GM12878 (cell line): ENCODE measurements around the gene LIN7B. TPM values are rescaled to one million over a fixed set of nuclear protein-coding genes. Genes with fewer than 3 reads are reported as not detected.

Experiments used
- ATAC-seq: fragments of 200-7000 bp; cut with Tn5 transposase; 3 replicates; pipeline ENCODE4 v1.9.1; 2020; ENCODE audit warnings: mild to moderate bottlenecking, moderate library complexity
- BruUV-seq: library from RNA; stranded (reverse); fragments of 400-500 nt; replicated peaks from 2 replicates; lab custom pipeline; 2021; lab: Mats Ljungman, UMichigan
- CTCF ChIA-PET: fragments of 300-600 bp; sonication (Branson Sonifier 250); formaldehyde crosslinking; extraction: SDS; loops from one replicate; lab custom pipeline; 2021; ENCODE audit warnings: inconsistent platforms; lab: Yijun Ruan, JAX
- POLR2A ChIA-PET: fragments of 350-600 bp; formaldehyde crosslinking; extraction: SDS; loops from one replicate; lab custom pipeline; 2021; ENCODE audit warnings: inconsistent platforms; lab: Charles Lee
- RAD21 ChIA-PET: fragments of 300-600 bp; sonication (Branson Sonifier 250); formaldehyde crosslinking; loops from one replicate; lab custom pipeline; 2023; ENCODE audit warnings: antibody characterized with exemption; ENCODE audit not compliant: unreplicated experiment; lab: Charles Lee
- SMC1A ChIA-PET: fragments of 300-600 bp; sonication (Branson Sonifier 250); formaldehyde crosslinking; loops from one replicate; lab custom pipeline; 2023; ENCODE audit not compliant: unreplicated experiment, uncharacterized antibody; lab: Charles Lee
- DNase-seq: peaks from one replicate; pipeline ENCODE4 v3.0.0-alpha.2; 2011; ENCODE audit warnings: low read depth, low spot score
- FAIRE-seq: peaks from 3 replicates; lab custom pipeline; 2011; peaks lifted over from hg19 to GRCh38; lab: Jason Lieb, UNC
- H2AFZ ChIP-seq: 2 replicates; pipeline ENCODE4 v1.6.0; 2011; ENCODE audit warnings: low read depth, low read length, control low read depth; ENCODE audit not compliant: control insufficient read depth
- H3K27ac ChIP-seq: 2 replicates; pipeline ENCODE4 v1.5.1; 2011; ENCODE audit warnings: control low read depth; ENCODE audit not compliant: control insufficient read depth, insufficient read depth
- H3K27me3 ChIP-seq, 2 experiments: replicated peaks in 1 of 2; 2 replicates each; pipeline versions ENCODE4 v1.6.0 to v1.6.1; 2011; ENCODE audit warnings: low read length in 1 of 2; ENCODE audit not compliant: control insufficient read depth in 2 of 2, insufficient read depth in 2 of 2
- H3K36me3 ChIP-seq, 2 experiments: 2 replicates each; pipeline ENCODE4 v1.5.1; 2011; ENCODE audit warnings: low read length in 1 of 2; ENCODE audit not compliant: control insufficient read depth in 2 of 2, insufficient read depth in 2 of 2
- H3K4me1 ChIP-seq: 2 replicates; pipeline ENCODE4 v1.6.1; 2011; ENCODE audit warnings: mild to moderate bottlenecking, low read length, moderate library complexity, mixed read lengths; ENCODE audit not compliant: control insufficient read depth, insufficient read depth
- H3K4me2 ChIP-seq: 2 replicates; pipeline ENCODE4 v1.6.0; 2011; ENCODE audit warnings: control low read depth; ENCODE audit not compliant: control insufficient read depth, insufficient read depth
- H3K4me3 ChIP-seq: fragments of 200-600 bp; sonication (generic); 2 replicates; pipeline ENCODE4 v1.5.1; 2016
- H3K79me2 ChIP-seq: 2 replicates; pipeline ENCODE4 v1.6.0; 2011; ENCODE audit warnings: low read length; ENCODE audit not compliant: control insufficient read depth, insufficient read depth
- H3K9ac ChIP-seq: 2 replicates; pipeline ENCODE4 v1.8.0; 2011; ENCODE audit warnings: low read length, control low read depth, mixed read lengths; ENCODE audit not compliant: control insufficient read depth, insufficient read depth
- H3K9me3 ChIP-seq: replicated peaks from 3 replicates; pipeline ENCODE4 v1.5.1; 2011; ENCODE audit warnings: mild to moderate bottlenecking, low read length; ENCODE audit not compliant: control insufficient read depth, insufficient read depth
- H4K20me1 ChIP-seq: 2 replicates; pipeline ENCODE4 v1.6.0; 2011; ENCODE audit not compliant: control insufficient read depth, insufficient read depth
- ATF3 ChIP-seq: IDR thresholded peaks from 2 replicates; pipeline ENCODE4 v1.6.1; 2011; ENCODE audit warnings: low read depth, mild to moderate bottlenecking, low read length, moderate library complexity, borderline replicate concordance; ENCODE audit errors: extremely low read depth
- BRCA1 ChIP-seq: IDR thresholded peaks from 2 replicates; pipeline ENCODE4 v1.6.1; 2011; ENCODE audit warnings: low read depth, low read length, improper control_type of control experiment
- CREB1 ChIP-seq: IDR thresholded peaks from 2 replicates; pipeline ENCODE4 v1.6.1; 2012; ENCODE audit warnings: low read depth, mild to moderate bottlenecking, inconsistent platforms
- HDAC6 ChIP-seq: fragments of 200-600 bp; sonication (generic); IDR thresholded peaks from one replicate; pipeline ENCODE4 v1.8.0; 2017; ENCODE audit warnings: antibody characterized with exemption; ENCODE audit not compliant: unreplicated experiment
- KAT2A ChIP-seq: conservative IDR thresholded peaks from 2 replicates; pipeline ENCODE4 v1.6.1; 2011; ENCODE audit warnings: low read depth, low read length; ENCODE audit not compliant: control insufficient read depth
- MEF2A ChIP-seq: IDR thresholded peaks from 2 replicates; pipeline ENCODE4 v1.6.1; 2011; ENCODE audit warnings: low read depth, mild to moderate bottlenecking, low read length, moderate library complexity; ENCODE audit not compliant: insufficient read depth
- MLLT1 ChIP-seq: fragments of 450-650 bp; IDR thresholded peaks from 2 replicates; pipeline ENCODE4 v1.6.1; 2016; ENCODE audit warnings: mild to moderate bottlenecking
- MTA2 ChIP-seq: fragments of 450-650 bp; IDR thresholded peaks from 2 replicates; pipeline ENCODE4 v1.6.1; 2016; ENCODE audit warnings: low read depth, mild to moderate bottlenecking, moderate library complexity
- SMAD1 ChIP-seq: fragments of 450-650 bp; IDR thresholded peaks from 2 replicates; pipeline ENCODE4 v1.6.1; 2018; ENCODE audit warnings: mild to moderate bottlenecking, low read depth; ENCODE audit not compliant: partially characterized antibody
- SMC3 ChIP-seq: IDR thresholded peaks from 2 replicates; pipeline ENCODE4 v1.6.1; 2011; ENCODE audit warnings: low read length, improper control_type of control experiment, borderline replicate concordance
- STAT1 ChIP-seq: fragments of 450-650 bp; conservative IDR thresholded peaks from 2 replicates; pipeline ENCODE4 v1.6.1; 2014; ENCODE audit warnings: antibody characterized with exemption, mild to moderate bottlenecking
- WRNIP1 ChIP-seq: IDR thresholded peaks from 2 replicates; pipeline ENCODE4 v1.6.1; 2011; ENCODE audit warnings: low read depth, low read length, improper control_type of control experiment, borderline replicate concordance
- YBX1 ChIP-seq: fragments of 450-650 bp; IDR thresholded peaks from 2 replicates; pipeline ENCODE4 v1.6.1; 2016; ENCODE audit warnings: antibody characterized with exemption
- YY1 ChIP-seq: IDR thresholded peaks from 2 replicates; pipeline ENCODE4 v1.6.1; 2011; ENCODE audit warnings: low read depth, mild to moderate bottlenecking, low read length
- ZNF207 ChIP-seq: fragments of 450-650 bp; IDR thresholded peaks from 2 replicates; pipeline ENCODE4 v1.6.1; 2014; ENCODE audit warnings: antibody characterized with exemption, mild to moderate bottlenecking, borderline replicate concordance
- ZNF687 ChIP-seq: fragments of 450-650 bp; IDR thresholded peaks from 2 replicates; pipeline ENCODE4 v1.6.1; 2017; ENCODE audit warnings: mild to moderate bottlenecking, moderate library complexity
- WGBS: methylation state at CpG from one replicate; pipeline ENCODE4 v1.1.6; 2016; ENCODE audit warnings: low lambda C conversion rate; ENCODE audit not compliant: insufficient replicate concordance, insufficient coverage; ENCODE audit errors: missing lambda C conversion rate; 5-methylcytosine and 5-hydroxymethylcytosine counted together
- in situ Hi-C: fragments of 300-500 bp; cut with MboI; formaldehyde crosslinking; loops from 9 replicates; pipeline ENCODE4 v1.14.3; 2018; ENCODE audit warnings: mixed read lengths
- intact Hi-C: fragments of 100-400 bp; cut with micrococcal nuclease; formaldehyde crosslinking; loops from one replicate; pipeline ENCODE4 v1.14.2; 2022; ENCODE audit not compliant: unreplicated experiment
- polyA plus RNA-seq, 11 experiments: library from polyadenylated mRNA; depleted of rRNA in 4 of 11; unstranded in 6 of 11; stranded (reverse) in 5 of 11; fragments of >200 nt; fragmentation: Nextera tagmentation in 4 of 11; fragmentation: Illumina TruSeq in 1 of 11; extraction: Ambion mirVana in 4 of 11; extraction: Trizol in 1 of 11; gene quantifications; 1 replicate in 1 of 11; 2 replicates in 10 of 11; pipeline versions ENCODE4 v1.2.1 to v1.2.3, GENCODE V29; 2011 to 2016; ENCODE audit warnings: inconsistent platforms in 2 of 11, missing spikeins in 2 of 11, low read depth in 1 of 11
- total RNA-seq, 4 experiments: library from RNA; depleted of rRNA in 3 of 4; stranded (reverse); fragments of >200 nt in 3 of 4; fragmentation: Illumina TruSeq in 1 of 4; extraction: Trizol in 1 of 4; gene quantifications; 2 replicates each; pipeline versions ENCODE4 v1.2.1 to v1.2.3, GENCODE V29; 2013 to 2021

LIN7B gene
- total and polyA plus RNA-seq, 10 of the 15 experiments (the other 5 are each of a cell fraction or from before 2014, with no cell fraction given) = 0.15 to 3.5 (median 1.6) TPM; not detected in 2

GRCh38 chr19:49155005-49155819, 41.0 kb downstream of the LIN7B start, which contains the start of gene HRC (continued):
- TF ChIP-seq HDAC6 (no peak), CREB1 (no peak)
- TF ChIP-seq, all 136 proteins: peak for 0

GRCh38 chr19:49155820-49156346, 41.7 kb downstream of the LIN7B start:
- in situ Hi-C loops = no loop called here
- FAIRE-seq = no peak
- POLR2A ChIA-PET = no interaction called here
- no peak for TF ChIP-seq MEF2A
- TF ChIP-seq ATF3 = no peak
- TF ChIP-seq ZNF687 = no peak
- no peak for TF ChIP-seq SMC3
- no peak for TF ChIP-seq SMAD1
- no peak for TF ChIP-seq YY1
- no peak for TF ChIP-seq STAT1
- TF ChIP-seq KAT2A = no peak
- TF ChIP-seq BRCA1 = no peak
- TF ChIP-seq MTA2 = no peak
- TF ChIP-seq YBX1 = no peak
- TF ChIP-seq WRNIP1 = no peak
- TF ChIP-seq MLLT1 = no peak
- TF ChIP-seq ZNF207 = no peak

More at GRCh38 chr19:49155820-49156346, 41.7 kb downstream of the LIN7B start:
- H2AFZ ChIP-seq = no peak overlapping the region
- CTCF ChIA-PET = interaction anchor here (0.7 to 1.0 kb wide), 2 partner anchors 58 to 84 kb away, joined by 4 to 5 read pairs; no protein-coding TSS in a partner anchor
- ATAC-seq = no peak
- peaks cover 0 to 13% of the 10 kb centered on the region in 2 experiments; a peak in 3 of 4 replicates for H3K27me3 ChIP-seq
- no peaks in the 10 kb centered on the region for H4K20me1 ChIP-seq
- H3K4me3 ChIP-seq = no peak overlapping the region
- SMC1A ChIA-PET = no interaction called here
- RAD21 ChIA-PET = no interaction called here
- no peak overlapping the region for H3K27ac ChIP-seq
- H3K36me3 ChIP-seq = no peaks in the 10 kb centered on the region
- H3K9ac ChIP-seq = no peak overlapping the region
- H3K79me2 ChIP-seq = no peaks in the 10 kb centered on the region
- intact Hi-C loops = no loop called here
- H3K4me1 ChIP-seq = peaks cover 5% of the 10 kb centered on the region; the same call in 1 of the 2 replicates
- no TSS peak for BruUV-seq
- WGBS = 2% methylated on average over 4 of the region's 4 CpGs
- no peak for DNase-seq
- no peak overlapping the region for H3K4me2 ChIP-seq
- peaks cover 4% of the 10 kb centered on the region; the same call in 2 of the 3 replicates for H3K9me3 ChIP-seq
